ENCODE results near the gene GAB1. TPM values are rescaled to one million over a fixed set of nuclear protein-coding genes. Genes with fewer than 3 reads are reported as not detected.

GAB1 gene
- total RNA-seq, 1 experiment from 2014 or later: 15.3 TPM

DNA sequence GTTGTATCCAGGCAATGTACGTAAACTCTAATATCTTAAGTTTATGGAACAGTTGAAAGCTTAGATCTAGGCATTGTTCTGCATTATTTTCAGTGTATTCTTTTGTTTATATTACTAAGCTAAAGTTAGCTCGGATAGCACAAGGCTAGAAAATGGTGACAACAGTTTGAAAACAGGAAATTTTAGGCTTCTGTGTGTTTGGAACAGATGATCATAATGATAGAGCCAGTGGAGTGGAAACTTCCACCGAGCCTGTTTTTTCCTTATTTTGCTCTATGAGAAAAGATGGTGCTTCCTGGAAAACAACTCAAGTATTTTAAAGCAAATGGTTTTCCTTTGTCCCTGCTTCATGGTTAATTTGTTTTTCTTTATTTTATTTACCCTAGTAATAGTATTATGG is 70.8 kb downstream of the GAB1 start:
- no peak overlapping the region for H2BK15ac ChIP-seq (ENCODE audit: low read depth, low read length)
- no peak overlapping the region for H2BK20ac ChIP-seq (ENCODE audit: low read depth, low read length, poor library complexity, severe bottlenecking)
- H2BK12ac ChIP-seq (ENCODE audit: insufficient read length, low read depth, low read length): no peak overlapping the region
- H3K4ac ChIP-seq (ENCODE audit: low read depth, low read length): no peak overlapping the region
- no peak overlapping the region for H3K23ac ChIP-seq (ENCODE audit: insufficient read length, low read depth, low read length)
- H3K4me3 Mint-ChIP-seq: no peak overlapping the region
- H2AK5ac ChIP-seq (ENCODE audit: insufficient read length, low read length): no peak overlapping the region
- H2BK5ac ChIP-seq (ENCODE audit: insufficient read length, low read length): no peak overlapping the region
- no peaks in the 10 kb centered on the region for H3K9me3 ChIP-seq (ENCODE audit: control insufficient read depth, low read depth, low read length)
- WGBS (ENCODE audit: extremely low coverage, insufficient read length, low lambda C conversion rate): no CpG with 5 or more reads among the region's 3 CpGs
- no peak overlapping the region for H2AFZ ChIP-seq (ENCODE audit: low read length)
- no peaks in the 10 kb centered on the region for H3K4me1 ChIP-seq (ENCODE audit: insufficient read depth, low read length)
- H4K5ac ChIP-seq (ENCODE audit: insufficient read length, low read depth, low read length): no peak overlapping the region
- no peak overlapping the region for H4K8ac ChIP-seq (replicated peaks; ENCODE audit: insufficient read length, low read depth, low read length)
- no peaks in the 10 kb centered on the region for H4K20me1 ChIP-seq (ENCODE audit: control insufficient read depth, insufficient read depth, insufficient read length)
- no peaks in the 10 kb centered on the region for H3K27me3 ChIP-seq (ENCODE audit: insufficient read depth, low read length)
- H3K4me1 Mint-ChIP-seq: peaks cover 4 to 13% of the 10 kb centered on the region in 2 experiments; a peak in 3 of 4 replicates
- H3K4me2 ChIP-seq (ENCODE audit: insufficient read depth, insufficient read length, low read length): no peak overlapping the region
- TF ChIP-seq, protein P1, sequence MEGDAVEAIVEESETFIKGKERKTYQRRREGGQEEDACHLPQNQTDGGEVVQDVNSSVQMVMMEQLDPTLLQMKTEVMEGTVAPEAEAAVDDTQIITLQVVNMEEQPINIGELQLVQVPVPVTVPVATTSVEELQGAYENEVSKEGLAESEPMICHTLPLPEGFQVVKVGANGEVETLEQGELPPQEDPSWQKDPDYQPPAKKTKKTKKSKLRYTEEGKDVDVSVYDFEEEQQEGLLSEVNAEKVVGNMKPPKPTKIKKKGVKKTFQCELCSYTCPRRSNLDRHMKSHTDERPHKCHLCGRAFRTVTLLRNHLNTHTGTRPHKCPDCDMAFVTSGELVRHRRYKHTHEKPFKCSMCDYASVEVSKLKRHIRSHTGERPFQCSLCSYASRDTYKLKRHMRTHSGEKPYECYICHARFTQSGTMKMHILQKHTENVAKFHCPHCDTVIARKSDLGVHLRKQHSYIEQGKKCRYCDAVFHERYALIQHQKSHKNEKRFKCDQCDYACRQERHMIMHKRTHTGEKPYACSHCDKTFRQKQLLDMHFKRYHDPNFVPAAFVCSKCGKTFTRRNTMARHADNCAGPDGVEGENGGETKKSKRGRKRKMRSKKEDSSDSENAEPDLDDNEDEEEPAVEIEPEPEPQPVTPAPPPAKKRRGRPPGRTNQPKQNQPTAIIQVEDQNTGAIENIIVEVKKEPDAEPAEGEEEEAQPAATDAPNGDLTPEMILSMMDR (conservative IDR thresholded peaks at IDR 0.05): no peak
- H4K91ac ChIP-seq (ENCODE audit: insufficient read length, low read depth, low read length): no peak overlapping the region
- no peak for DNase-seq
- H3T11ph ChIP-seq (ENCODE audit: low read length): no peak overlapping the region
- no peaks in the 10 kb centered on the region for H3K79me2 ChIP-seq (ENCODE audit: insufficient read depth, low read length)
- no peak overlapping the region for H2BK120ac ChIP-seq (ENCODE audit: low read depth, low read length, poor library complexity, severe bottlenecking)
- H3K56ac ChIP-seq (ENCODE audit: insufficient read length, low read depth, low read length): no peak overlapping the region
- no peak overlapping the region for H3K18ac ChIP-seq (ENCODE audit: insufficient read length, low read depth, low read length)
- no peak overlapping the region for H3K14ac ChIP-seq (ENCODE audit: insufficient read depth, low read length)
- H3K9ac ChIP-seq (ENCODE audit: extremely low read depth, insufficient read length, low read length): no peak overlapping the region
- H3K36me3 Mint-ChIP-seq (ENCODE audit: insufficient read depth in 1 of 3, low read depth in 3 of 3): no peaks in the 10 kb centered on the region
- no peaks in the 10 kb centered on the region for H3K27me3 Mint-ChIP-seq (ENCODE audit: low read depth)
- no peaks in the 10 kb centered on the region for H3K9me3 Mint-ChIP-seq
- H3K27ac ChIP-seq (ENCODE audit: insufficient read length, low read depth, low read length): no peak overlapping the region
- H3K27ac Mint-ChIP-seq: no peak overlapping the region
- no peaks in the 10 kb centered on the region for H3K23me2 ChIP-seq (ENCODE audit: insufficient read length, low read depth, low read length, poor library complexity, severe bottlenecking)
- H3K79me1 ChIP-seq (ENCODE audit: insufficient read depth, low read depth, low read length, poor library complexity, severe bottlenecking): peaks cover 3% of the 10 kb centered on the region
